ENCODE results near the gene HDAC5.
"Not testable (repeated sequence)": the region's sequence is repeated elsewhere in the genome, so short reads cannot be mapped to it uniquely, and the experiment has no call there.

HDAC5 gene

DNA sequence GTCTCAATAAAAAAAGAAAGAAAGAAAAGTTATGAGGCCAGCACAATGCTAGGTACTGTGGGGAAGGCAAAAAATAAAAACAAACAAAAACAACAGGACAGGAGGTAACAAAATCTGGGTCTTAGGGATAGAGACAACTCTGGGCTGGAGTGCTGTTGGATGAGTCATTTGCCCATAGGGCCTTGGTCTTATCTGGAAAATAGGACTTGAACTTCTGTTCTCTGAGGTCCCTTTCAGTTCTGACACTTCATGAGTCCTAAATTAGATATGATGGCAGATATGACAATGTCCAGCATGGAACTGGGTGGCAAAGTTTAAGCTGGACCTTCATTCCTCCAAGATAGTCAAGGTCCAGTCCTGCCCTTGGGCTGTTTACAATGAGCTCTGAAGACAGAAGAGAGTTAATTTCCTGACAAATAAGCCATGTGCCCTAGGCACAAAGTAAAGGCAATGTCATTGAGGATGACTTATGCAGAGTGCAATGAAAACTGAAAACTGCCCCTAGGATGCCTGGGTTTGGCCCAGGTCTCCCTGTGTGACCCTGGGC, 8.9 kb upstream of the HDAC5 start:
- peak; percentile 60 for DNase-seq

DNA sequence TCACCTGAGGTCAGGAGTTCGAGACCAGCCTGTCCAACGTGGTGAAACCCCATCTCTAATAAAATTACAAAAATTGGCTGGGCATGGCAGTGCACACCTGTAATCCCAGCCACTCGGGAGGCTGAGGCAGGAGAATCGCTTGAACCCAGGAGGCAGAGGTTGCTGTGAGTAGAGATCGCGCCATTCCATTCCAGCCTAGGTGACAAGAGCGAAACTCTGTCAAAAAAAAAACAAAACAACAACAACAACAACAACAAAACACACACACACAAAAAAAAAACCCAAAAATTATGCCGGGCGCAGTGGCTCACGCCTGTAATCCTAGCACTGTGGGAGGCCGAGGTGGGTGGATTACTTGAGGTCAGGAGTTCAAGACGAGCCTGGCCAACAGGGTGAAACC, 7.9 kb upstream of the HDAC5 start:
- not testable (repeated sequence) for DNase-seq

DNA sequence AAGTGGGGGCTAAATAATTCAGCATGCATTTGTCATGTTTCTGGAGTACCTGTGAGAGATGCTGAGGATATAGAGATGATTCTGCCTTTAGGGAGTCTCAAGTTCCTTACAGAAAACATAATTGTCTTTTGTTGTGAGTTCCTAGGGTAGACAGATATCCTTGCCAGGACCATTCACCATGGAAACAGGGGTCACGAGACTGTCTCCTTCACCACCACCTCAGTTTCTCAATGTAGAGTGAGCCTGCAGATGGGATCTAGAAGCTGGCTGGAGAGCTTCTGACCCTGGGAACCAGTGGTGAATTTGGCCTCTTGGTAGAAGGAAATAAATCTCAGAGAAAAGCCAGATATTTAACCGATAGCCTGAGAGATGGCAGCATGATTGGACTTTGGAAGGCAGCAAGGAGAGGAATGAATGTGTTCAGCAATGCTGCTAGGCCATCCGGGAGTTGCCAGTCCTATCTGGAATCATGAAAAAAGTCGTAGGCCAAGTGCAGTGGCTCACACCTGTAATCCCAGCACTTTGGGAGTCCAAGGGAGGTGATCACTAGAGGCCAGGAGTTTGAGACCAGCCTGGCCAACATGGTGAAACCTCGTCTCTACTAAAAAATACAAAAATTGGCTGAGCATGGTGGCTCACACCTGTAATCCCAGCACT, 7.4 kb upstream of the HDAC5 start:
- no peak for DNase-seq

DNA sequence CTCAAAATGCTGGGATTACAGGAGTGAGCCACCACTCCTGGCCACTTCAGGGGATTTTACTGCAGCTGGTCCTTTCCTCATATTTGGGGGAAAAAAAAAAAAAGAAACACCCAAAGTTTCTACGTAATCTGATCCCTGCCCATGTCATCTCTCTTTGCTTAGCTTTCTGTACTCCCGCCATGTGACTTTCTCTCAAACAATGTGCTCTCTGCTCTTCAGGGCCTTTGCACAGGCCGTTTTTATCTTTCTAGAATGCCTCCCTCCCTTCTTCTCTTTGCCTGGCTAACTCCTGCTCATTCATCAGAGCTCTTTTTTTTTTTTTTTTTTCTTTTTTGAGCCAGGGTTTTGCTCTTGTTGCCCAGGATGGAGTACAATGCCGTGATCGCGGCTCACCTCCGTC, 4.9 kb upstream of the HDAC5 start:
- no peak for DNase-seq

DNA sequence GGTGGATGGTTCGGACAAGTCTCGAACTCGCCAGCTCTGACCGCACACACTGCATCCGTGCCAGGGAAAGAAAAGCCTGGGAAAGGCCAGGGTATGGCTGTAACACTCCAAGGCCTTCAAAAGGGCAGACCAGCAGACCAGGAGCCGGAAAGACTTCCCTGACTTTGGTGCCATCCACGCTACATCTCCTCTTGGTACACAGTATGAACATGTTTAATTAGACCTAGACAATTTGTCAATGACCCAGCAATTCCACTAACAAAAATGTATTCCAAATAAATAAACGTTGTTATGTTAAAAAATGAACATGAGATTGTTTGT, 637 bp upstream of the HDAC5 start:
- no peak for DNase-seq

DNA sequence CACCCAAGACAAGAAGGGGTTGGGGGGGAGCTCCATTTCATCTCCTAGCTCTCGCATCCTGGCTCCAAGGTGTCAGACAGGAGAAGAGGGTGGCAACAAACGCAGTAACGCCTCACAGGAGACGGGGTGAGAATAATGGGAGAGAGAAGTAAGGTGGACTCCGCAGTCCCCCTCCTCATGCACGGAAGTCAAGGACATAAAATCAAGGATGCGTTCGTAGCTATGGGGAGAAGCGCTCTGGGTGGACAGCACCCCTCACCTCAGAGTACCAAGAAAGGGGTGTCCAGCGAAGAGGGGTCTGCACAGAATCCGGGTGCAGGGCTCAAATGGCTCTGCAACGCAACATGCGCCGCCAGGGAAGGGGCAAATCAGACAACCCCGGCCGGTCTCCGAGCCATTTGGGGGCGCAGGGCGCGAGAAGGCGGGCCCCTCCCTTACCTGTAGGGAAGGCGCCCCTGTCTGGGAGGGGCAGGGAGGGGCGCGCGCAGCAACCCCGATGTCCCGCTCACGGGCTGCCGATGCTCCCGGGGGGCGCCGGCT, 555 bp downstream of the HDAC5 start:
- DNase-seq, result no peak

DNA sequence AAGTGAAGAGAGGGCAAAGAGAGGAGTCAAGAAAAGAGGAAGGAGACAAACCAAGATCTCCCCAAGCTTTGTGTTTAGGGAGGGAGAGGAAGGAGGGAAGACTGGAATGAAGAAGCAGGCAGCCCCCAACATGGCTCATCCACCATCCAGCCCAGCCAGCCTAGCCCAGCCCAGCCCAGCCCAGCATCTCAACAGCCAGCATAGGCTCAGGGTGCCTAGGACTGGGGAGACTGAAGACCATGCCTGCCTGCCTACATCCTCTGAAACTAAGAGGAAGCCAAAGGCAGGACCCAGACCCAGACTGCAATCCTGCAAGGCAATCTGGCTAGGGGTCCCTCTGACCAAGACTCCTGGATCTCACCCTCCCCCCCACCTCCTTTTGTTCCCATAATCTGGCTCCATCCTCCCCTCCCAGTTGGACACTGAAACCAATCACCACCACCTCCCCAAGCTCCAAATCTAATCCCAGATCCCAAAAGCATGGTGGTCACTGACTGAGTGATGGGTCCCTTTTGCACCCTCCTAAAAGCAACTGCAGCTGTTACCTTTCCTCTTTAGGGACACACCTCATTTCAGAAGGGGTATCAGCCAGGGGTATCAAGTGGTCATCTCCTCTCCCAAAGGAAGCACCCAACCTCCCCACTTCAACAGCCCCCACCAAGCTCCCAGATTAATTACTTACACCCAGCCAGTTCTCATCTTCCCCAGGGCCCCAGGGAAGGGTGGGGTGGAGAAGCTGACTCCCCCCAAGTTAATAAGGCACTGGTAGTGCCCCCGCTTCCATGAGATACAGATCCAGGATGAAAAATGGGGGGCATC, 1.2 kb downstream of the HDAC5 start:
- no peak for DNase-seq

DNA sequence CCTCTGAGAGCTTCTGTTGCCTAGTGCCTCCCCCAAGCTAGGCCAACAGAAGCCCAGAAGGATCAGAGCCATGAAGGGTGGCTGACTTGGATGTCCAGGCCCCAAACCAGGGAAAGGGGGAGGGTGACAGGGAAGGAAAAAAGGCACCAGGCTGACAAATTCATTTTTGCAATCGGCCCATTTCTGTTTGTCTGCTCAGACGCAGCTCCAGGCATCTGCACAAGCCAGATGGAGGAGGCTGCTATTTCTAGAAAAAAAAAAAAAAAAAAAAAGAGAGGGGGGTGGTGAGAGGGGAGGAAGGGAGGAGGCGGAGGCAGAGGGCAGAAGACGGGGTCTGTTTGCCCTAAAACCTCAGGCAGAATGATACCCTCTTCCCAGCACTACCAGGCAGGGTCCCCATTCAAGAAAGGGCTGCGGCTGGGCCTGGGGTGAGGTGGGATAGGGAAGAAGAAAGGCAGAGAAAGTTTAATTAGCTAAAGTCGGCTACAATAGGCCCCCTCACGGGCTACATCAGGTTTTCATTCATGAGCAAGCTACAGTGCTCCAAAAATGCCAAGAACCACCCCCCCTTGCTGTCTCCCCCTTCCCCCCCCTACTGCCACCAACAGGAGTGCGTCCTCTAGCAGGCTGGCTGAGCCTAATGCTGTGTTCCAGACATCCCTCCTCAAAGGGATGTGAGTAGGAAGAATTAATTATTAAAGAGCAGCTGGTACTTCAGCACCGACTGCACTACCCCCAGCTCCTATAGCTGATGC, 2.4 kb downstream of the HDAC5 start:
- DNase-seq, result no peak

DNA sequence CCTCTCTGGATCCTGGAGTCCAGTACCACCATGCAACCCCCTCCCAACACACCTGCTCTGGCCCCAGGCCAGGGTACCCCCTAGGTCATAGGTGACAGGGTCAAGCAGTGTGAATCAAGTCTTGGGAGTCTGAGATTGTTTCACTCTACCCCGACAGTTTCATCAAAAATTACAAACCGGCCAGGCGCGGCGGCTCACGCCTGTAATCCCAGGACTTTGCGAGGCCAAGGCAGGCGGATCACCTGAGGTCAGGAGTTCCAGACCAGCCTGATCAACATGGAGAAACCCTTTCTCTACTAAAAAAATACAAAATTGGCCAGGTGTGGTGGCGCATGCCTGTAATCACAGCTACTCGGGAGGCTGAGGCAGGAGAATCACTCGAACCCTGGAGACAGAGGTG, 3.2 kb downstream of the HDAC5 start:
- DNase-seq, result not testable (repeated sequence)

DNA sequence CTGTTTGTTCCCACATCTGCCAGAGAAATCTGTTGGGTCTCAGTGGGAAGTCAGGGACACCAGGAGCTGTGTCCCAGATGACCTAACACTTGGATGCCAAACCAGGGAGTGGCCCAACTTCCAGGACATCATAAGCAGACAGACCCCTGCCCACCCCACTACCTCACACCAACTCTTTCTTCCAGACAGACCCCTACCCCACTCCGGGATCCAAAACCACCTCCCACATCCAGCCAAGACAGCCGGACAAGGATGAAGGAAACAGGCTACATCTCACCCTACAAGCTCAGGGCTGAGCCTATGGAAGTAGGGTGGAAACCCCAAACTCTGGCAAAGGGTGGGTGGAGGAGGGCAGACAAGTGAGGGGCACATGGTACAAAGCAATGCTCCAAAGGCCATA, 3.6 kb downstream of the HDAC5 start:
- no peak for DNase-seq

DNA sequence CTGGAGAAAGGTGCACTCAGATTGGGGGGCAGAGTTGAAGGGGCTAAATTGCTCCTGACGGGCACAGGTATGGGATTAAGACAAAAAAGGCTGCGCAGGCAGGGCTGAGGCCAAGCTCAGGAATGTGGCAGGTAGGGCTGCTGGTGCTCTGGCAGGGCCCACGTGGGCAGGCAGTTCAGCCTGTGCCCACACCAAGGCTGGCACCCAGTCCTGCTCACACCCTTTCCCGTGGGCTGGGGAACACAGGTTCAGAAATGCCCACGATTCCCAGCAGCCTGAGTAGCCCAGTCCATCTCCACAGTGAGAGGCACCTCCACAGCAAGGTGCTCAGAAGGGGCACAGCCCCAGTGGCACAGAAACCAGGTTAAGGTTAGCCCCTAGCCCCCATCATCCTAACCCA, 4.4 kb downstream of the HDAC5 start:
- DNase-seq, result no peak

DNA sequence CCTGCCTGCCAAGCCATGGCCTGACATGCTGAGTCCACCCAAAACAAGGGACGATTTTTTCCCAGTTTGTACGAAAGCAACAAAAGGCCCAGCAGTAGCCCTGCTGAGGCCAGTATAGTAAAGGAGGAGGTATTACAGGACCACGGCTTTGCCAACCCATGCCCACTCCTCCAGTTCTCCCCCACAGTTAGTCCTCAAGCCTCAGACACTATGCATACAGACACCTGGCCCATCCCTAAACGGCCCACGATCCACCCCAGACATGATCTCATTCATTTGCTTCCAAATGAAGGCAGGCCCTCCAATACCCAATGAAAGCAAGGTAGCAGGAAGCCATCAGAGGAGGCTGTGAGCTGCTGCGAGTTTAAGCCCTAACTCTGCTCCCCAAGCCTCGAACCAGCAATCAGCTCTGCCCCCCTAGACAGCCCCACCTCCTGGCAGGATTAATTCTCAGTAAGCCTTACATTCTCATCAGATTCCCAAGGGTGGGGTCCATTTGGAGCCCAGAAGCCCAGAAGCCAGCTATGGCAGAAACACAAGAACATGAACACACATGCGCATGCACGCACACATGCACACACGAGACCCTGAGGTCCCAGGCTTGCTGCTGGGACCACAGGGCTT, 4.9 kb downstream of the HDAC5 start:
- DNase-seq, result no peak

DNA sequence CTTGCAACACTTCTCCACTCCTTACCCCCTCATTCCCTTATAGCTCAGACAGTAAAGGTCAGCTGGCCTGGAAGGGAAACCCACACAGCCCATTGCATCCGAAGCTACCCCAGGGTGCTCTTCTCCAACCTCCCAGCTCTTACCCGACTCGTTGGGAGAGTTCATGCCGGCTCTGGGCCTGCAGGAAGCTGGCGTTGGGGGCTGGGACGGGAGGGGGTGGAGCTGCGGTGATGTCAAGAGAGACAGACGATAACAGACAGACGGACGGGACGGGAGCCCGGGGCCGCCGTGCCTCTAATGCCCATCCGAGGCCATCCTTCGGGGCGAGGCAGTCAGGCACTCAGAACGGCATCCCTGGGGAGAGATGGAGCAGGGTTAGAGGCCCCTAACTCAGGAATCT, 6.1 kb downstream of the HDAC5 start:
- DNase-seq, result no peak

DNA sequence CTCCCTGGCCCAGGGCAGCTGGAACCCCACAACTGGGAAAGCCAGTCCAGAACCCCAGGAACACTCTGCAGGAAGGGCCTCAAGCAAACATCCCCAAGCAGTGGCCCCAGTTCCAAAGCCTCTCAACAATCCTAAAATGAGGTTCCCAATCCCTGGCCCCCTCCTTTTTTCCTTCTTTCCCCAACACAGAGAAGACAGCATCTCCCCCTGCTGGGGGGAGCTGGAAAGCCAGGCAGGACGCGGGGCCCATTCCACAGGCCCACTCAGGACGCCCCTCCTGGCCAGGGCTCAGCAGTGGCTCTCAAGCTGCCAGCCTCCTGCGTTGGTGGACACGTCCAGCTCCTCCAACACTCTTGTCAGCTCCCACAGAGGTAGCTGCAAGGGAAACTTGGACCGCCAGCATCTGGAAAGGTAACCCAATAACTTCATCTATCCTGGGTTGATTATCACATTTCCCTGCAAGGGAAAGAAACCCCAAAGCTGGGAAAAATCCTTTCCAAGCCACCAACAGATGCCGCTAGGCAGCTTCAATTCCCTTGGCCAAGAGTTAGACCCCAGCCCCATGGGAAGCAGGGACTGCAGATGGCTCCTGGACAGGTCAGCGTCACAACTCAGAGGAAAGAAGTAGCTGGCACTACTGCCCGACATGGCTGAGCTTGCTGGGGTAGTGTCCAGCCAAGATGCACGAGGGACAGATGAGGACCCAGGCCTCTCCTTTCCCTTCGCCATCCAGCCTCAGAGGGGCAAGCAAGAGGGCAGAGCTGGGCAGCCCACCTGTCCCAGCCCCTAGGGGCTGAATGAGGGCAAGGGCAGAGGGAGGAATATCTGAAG, 7.6 kb downstream of the HDAC5 start:
- DNase-seq, result peak; percentile 56

DNA sequence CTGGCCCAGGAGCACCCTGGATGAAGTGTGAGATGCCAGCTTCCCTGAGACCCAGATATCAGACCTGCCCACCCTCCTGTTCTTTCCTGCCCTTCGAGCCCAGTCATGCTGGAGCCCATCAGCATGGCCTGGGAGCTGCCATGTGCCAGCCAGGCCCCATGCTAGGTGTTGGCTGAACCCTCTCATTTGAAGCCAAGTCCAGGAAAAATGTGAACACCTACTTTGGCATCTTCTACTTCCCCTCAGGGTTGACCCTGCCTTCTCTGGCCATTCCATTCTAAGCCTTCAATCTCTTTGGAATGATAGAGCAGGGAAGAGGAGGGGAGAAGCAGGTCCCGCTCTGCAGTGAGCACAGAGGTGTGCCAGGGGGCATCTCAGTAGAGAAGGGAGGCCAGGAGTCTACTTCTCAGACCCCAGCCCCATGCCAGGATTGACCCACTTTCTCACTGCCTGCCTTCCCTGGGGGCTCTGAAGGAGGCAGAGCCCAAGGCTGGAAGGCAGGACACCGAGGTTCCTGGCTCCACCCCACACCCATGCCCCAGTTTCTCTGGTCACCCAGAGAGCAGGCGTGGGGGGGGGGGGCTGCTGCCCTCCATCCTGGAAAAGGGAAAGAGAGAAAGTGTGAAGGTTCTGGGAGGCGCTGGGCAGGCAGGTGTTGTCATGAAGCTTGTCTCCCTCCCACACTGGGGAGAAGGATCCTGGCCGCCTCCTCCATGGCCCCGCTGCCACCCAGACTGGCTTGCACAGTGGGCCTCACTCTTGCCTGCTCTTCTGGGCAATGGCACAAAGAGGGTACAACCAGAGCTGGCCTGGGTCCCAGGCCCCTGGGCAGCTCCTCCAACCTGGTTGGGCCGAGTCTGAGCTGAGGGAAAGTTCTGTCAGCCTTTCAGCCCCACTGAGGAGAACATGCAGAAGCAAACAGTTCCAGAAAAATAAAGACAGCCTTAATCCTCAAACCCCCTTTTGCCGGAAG, 9.3 kb downstream of the HDAC5 start:
- no peak for DNase-seq

DNA sequence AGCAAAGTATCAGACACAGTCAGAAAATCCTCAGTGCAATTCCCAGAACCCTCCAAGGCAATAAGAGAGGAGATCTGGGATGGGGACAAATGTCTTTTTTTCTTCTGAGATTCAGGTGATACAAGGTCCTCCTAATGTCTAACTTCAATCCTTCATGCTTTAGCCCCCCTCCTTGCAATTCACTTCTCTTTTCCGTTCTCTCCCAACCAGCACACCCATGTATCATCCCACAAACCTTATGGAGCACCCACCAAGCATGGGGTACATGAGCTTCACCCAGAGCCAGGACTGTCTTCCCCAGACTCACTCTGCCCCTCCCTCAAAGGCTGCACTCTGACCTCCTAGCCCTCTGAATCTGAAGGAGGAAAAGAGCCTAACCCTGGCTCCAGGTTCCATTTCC, 10.1 kb downstream of the HDAC5 start:
- DNase-seq, result no peak

DNA sequence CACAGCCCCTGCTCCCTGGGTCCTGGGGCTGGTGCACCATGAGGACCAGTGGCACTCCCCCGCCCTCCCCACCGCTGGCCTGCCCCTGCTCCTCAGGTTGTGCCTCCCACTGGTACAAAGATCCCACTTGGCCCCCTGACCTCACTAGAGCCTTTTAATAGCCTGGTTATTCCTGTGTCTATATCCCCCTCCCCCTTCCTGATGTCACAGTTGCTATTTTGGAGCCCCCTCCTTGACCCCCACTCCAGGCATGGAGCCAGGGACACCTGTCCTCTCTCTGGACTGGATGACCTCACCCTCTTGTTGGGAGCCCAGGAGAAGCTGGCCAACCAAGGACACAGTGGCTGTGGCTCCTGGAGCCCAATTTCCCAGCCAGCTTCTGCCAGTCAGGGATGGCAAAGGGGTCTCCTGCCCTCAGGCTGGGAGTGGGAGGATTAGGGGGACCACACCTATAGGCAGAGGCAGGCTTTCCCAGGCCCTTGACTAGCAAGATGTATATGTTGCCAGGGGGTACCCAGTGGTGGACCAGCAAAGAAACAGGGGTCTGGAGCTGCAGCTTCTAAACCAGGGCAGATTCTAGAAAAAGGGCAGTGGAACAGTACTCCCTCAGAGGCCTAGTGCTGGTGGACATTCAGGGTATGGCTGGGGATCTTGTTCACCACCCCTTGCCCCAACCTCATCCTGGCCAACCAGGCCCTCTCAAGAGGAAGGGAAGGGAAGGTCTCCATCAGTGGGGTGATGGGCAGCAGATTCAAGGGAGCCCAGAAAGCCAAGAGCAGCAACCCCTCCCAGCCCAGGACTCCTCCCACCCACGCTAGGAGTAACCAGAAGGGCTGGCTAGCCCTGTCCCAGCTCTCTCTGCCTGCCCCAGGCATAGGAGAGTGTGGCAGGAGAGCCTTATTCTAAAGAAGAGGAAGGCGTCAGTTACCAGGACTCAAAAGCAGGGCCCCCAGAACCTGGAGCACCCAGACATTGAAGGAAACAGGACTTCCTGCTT, 10.9 kb downstream of the HDAC5 start:
- DNase-seq, result no peak

DNA sequence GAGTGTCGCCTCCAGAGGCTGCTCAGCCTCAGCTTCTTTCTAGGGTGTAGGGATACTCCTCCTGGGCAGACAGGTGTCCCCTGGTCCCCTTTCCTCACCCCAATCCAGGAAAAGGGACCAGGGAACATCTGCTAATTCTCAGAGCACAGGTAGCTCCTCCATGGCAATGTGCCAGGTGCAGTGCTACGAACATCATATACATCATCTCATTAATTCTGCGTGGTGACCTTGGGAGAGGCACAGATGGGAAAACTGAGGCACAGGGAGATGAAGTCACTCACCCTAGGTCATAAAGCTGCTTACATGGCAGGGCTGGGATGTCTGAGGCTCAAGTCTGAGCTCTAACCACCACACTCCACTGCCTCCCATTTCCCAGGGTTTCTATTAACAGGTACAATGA, 11.7 kb downstream of the HDAC5 start:
- DNase-seq, result no peak

DNA sequence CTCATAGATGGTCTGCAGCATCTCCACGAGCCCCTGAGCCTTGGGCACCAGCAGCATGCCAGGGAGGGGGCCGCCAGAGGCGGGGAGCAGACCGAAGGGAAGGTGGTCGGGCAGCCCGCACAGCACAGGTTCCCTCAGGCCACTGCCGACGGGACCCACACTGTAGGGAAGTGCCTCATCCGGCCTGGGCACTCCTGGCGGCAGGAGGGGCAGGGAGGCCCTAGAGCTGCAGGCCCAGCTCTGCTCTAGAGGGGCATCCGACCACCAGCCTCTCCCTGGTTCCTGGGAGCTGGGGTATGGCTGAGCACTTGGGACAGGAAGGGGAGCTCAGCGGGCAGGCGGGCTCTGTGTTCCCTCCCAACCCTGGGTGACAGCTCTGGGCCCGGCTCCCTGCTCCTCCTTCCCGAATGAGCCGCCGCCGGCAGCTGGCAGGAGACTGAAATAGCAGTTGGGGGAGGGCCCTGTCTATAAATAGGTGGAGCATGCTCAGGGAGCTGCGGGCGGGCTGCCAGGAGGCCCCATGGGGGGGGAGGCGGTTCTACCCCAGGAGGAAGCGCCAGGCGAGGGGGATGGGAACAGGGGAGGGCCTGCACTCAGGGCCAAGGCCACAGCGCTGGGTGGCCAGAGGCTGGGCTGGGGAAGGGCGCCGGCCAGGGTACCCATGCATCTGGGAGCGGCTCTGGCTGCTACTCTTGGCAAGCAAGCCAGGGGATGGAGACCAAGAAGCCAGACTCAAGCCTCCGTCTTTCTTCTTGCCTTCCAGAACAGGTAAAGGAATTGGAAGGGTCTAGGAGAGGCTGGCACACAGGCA, 12.4 kb downstream of the HDAC5 start:
- peak; percentile 90 for DNase-seq
